ENCODE data around the gene MCF2L2. TPM values are rescaled to one million over a fixed set of nuclear protein-coding genes. Genes with fewer than 3 reads are reported as not detected.
A peak's percentile ranks its signal among the peaks of the same experiment; 100 is the strongest.

MCF2L2 gene
- total RNA-seq, 4 donors from 2014 or later, result 0.59 to 4.1 (median 1.7) TPM

DNA sequence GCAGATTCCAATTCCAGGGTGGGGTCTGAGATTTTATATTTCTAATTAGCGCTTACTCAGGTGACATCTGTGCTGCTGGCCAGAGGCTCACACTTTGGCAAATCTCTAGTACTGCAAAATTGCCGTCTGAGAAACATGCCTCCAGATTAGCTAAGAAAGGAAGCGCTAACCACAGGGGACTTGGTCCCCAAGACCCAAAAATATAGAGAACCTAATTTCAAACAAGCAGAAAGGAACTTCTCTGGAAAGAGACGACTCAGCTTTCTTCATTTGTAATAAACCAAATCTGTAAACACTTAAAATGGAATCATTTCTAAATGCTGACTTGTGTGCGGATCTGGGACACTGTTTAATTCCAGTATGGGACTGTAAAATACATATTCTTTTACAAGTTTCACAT is 119.7 kb downstream of the MCF2L2 start:
- Histone ChIP-seq H3K27ac (no peak overlapping the region), H3K4me1 (no peaks in the 10 kb centered on the region), H3K27me3 (no peaks in the 10 kb centered on the region), H3K9me3 (no peaks in the 10 kb centered on the region), H3K36me3 (no peaks in the 10 kb centered on the region), H3K4me3 (no peak overlapping the region)
- no peak for TF ChIP-seq POLR2A (IDR thresholded peaks at IDR 0.05)
- TF ChIP-seq, protein P1, sequence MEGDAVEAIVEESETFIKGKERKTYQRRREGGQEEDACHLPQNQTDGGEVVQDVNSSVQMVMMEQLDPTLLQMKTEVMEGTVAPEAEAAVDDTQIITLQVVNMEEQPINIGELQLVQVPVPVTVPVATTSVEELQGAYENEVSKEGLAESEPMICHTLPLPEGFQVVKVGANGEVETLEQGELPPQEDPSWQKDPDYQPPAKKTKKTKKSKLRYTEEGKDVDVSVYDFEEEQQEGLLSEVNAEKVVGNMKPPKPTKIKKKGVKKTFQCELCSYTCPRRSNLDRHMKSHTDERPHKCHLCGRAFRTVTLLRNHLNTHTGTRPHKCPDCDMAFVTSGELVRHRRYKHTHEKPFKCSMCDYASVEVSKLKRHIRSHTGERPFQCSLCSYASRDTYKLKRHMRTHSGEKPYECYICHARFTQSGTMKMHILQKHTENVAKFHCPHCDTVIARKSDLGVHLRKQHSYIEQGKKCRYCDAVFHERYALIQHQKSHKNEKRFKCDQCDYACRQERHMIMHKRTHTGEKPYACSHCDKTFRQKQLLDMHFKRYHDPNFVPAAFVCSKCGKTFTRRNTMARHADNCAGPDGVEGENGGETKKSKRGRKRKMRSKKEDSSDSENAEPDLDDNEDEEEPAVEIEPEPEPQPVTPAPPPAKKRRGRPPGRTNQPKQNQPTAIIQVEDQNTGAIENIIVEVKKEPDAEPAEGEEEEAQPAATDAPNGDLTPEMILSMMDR (IDR thresholded peaks at IDR 0.05), result no peak
- intact Hi-C loops (cut with DNase I; ENCODE audit: low total_unique reads), result no loop called here
- no peak for DNase-seq

DNA sequence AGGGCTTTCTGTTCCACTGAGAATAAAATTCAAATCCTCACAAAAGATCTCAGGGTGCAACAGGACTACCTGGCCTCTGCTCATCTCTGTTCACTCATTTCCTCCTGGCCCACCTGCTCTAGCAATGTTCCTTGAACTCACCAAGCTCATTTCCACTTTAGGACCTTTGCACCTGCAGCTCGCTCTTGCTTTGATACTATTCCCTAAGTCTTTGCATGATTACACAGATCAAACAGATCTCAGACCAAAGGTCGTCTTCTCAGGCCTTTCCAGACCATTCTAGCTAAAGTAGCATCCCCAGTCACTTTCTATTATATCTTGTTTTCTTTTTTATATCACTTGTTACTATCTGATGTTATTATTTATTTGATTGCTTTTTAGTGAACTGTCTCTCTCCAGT is 120.7 kb downstream of the MCF2L2 start:
- Histone ChIP-seq H3K4me1 (no peaks in the 10 kb centered on the region), H3K36me3 (no peaks in the 10 kb centered on the region), H3K27me3 (no peaks in the 10 kb centered on the region), H3K9me3 (no peaks in the 10 kb centered on the region), H3K4me3 (no peak overlapping the region), H3K27ac (no peak overlapping the region)
- intact Hi-C loops (cut with DNase I; ENCODE audit: low total_unique reads), result no loop called here
- DNase-seq, result no peak
- no peak for TF ChIP-seq POLR2A (IDR thresholded peaks at IDR 0.05)
- TF ChIP-seq, protein P1 (IDR thresholded peaks at IDR 0.05), result no peak

DNA sequence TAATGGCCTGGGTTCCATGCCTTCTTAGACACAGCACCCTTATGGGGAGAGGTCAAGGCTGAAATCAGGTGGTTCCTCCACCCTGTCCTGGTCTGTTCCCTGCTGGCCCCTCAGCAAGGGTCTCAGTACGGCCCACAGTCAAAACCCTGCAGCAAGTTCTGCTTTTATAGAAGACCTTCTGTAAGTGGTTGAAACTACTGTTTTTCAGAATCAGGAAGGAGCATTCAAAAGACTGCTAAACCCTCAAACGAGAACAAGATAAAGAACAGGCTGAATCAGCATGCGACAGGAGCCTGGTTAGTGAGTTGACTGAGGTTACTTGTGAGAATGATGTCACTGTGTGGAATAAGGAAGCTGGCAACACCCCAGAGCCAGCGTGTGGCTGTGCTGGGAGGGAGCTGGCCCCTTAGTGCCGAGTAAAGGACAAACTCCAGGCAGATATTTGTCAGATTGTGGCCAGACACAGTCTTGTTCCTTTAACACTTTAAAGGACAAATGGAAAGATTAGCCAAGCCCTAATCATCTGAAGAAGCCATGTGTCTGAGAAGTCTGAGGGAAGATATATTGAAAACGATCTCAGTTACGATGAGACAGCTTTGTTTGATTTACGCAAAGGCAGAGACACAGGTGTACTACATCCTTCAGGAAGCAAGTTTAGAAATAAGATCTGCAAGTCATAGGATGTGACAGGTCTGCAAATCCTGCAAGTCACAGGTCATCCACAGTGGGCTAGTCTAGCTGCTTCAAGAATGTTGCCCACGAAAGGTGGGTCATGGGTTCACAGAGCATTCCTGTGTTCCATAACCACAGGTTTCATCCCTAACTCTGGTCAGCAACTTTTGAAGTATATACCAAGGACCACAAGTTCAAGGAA is 121.4 kb downstream of the MCF2L2 start:
- Histone ChIP-seq H3K4me1 (no peaks in the 10 kb centered on the region), H3K4me3 (no peak overlapping the region), H3K27ac (no peak overlapping the region), H3K36me3 (no peaks in the 10 kb centered on the region), H3K9me3 (no peaks in the 10 kb centered on the region), H3K27me3 (no peaks in the 10 kb centered on the region)
- DNase-seq, result peak in 1 of 2 donors; percentile 22
- intact Hi-C loops (cut with DNase I; ENCODE audit: low total_unique reads), result no loop called here
- TF ChIP-seq, protein P1 (IDR thresholded peaks at IDR 0.05), result no peak
- no peak for TF ChIP-seq POLR2A (IDR thresholded peaks at IDR 0.05)

DNA sequence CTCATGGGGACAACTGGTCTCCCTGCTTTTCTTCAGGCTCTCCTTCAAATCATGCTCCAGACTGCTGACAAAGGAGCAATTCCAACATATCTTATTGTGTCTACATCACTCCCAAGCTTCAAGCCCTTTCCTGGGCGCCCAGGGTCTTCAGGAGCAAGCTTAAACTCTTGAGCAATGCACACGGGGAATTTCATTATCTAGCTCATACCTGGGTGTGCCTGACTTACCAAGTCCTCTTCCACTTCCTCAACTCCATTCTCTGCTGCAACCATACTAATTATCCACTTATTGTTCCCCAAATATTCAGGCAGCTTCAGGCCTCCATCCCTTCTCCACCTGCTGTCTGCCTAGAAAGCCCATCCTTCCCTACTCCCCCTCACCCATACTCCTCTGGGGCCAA is 124.7 kb downstream of the MCF2L2 start:
- Histone ChIP-seq H3K9me3 (no peaks in the 10 kb centered on the region), H3K27me3 (no peaks in the 10 kb centered on the region), H3K4me1 (no peaks in the 10 kb centered on the region), H3K27ac (no peak overlapping the region), H3K4me3 (no peak overlapping the region), H3K36me3 (no peaks in the 10 kb centered on the region)
- TF ChIP-seq POLR2A (IDR thresholded peaks at IDR 0.05), result no peak
- TF ChIP-seq, protein P1 (IDR thresholded peaks at IDR 0.05), result no peak
- no peak for DNase-seq
- intact Hi-C loops (cut with DNase I; ENCODE audit: low total_unique reads), result no loop called here

DNA sequence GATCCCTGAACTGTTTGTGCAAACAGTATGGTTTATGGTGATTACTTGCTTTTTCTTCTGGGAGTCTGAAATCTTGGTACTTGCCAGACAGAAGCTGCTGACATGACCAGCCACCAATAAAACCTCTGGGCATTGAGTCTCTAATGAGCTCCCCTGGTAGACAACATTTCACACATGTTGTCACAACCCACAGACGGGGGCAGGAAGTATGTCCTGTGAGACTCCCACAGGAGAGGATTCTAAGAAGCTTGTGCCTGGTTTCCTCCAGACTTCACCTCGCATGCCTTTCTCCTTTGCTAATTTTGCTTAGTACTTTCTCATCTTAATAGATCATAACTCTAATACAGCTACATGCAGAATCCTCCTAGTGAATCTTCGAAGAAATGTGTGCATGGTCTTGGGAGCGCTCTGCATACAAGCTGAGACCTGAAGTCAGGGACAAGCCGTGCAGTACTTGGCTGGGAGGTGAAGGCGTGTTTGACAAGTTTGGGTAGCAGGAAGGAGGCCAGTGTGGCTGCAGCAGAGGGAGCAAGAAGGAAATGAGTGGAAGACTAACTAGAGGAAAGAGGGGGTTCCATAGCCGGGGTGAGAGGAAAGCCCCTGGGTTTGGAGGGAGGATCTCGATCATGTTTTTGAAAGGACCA is 126.4 kb downstream of the MCF2L2 start:
- TF ChIP-seq, protein P1 (IDR thresholded peaks at IDR 0.05), result no peak
- TF ChIP-seq POLR2A (IDR thresholded peaks at IDR 0.05), result no peak
- no peaks in the 10 kb centered on the region for H3K4me1 ChIP-seq
- H3K36me3 ChIP-seq, result no peaks in the 10 kb centered on the region
- DNase-seq, result no peak
- no peaks in the 10 kb centered on the region for H3K27me3 ChIP-seq
- intact Hi-C loops (cut with DNase I; ENCODE audit: low total_unique reads), result no loop called here
- no peaks in the 10 kb centered on the region for H3K9me3 ChIP-seq
- H3K27ac ChIP-seq, result no peak overlapping the region
- H3K4me3 ChIP-seq, result no peak overlapping the region

Measured in uterus (tissue), 4 donors.